GM18858 (cell line): Measurements from ENCODE around the gene SLC25A21.

Experiments
- ATAC-seq: cut with Tn5 transposase; IDR thresholded peaks from one replicate; pipeline ENCODE4 v1.9.1; 2021; ENCODE audit not compliant: unreplicated experiment

Gene SLC25A21

DNA sequence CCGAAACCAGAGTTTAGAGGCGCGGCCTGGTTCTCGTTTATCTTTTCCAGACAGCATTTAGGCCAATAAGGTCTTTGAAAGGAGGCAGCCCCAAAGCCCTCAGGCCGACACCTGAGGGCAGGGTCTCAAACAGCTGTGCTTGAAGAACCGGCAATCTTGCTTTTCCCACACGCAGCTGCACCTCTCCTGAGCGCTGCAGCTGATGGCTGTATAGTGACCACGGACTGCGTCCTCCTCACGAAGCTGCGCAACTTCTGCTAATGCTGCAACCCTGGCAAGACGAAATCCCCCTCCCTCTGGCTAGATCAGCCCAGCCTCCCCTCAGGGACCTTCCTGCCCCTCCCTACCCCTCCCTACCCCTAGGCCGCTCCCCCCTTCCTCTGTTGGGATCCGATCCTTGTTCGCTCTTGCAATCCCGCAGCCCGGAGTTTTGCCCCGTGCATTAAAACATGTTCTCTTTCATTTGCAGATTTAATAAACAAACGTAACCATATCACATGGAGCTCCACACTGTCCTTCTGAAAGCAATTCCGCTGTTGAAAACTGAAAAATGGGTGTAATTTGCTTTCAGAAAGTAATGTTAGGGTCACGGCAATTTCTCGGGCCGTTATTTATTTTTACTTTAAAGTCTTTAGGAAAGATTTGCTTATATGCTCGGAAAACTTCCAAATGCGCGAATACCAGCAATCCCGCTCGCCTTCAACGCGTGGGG is 515.6 kb downstream of the SLC25A21 start:
- no peak for ATAC-seq

DNA sequence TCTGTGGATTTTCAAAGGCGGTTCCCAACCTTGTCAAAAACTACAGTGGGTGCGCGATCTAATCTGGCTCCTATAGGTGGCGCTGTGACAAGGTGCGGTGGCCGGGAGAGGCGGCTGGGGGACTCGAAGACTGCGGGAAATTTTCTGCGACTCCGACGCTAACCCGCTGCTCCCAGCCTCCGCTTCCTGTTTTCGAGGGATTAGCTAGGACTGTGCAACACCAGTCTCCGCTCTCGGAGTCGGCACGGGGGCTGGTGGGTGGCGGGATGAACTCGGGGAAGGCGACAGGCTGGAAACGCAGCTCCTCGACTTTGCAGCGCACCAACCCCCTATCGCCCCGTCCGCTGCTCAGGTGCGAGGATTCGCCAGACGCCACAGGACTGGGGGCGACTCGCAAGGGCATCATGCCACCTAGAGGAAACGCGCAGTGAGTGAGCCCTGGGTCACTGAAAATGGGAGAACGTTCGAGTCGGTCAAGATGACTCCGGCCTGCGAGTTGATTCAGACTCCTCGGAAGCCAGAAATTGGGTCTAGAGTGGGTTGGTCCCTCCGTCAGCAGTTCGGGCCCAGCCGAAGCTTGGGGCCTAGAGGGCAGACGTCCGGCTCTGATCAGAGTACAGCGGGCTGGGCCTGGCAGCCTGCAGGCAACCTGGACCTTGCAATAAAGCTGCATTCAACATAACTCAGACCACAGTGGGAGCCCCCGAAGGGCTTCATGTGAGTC is 516.3 kb downstream of the SLC25A21 start:
- no peak for ATAC-seq

DNA sequence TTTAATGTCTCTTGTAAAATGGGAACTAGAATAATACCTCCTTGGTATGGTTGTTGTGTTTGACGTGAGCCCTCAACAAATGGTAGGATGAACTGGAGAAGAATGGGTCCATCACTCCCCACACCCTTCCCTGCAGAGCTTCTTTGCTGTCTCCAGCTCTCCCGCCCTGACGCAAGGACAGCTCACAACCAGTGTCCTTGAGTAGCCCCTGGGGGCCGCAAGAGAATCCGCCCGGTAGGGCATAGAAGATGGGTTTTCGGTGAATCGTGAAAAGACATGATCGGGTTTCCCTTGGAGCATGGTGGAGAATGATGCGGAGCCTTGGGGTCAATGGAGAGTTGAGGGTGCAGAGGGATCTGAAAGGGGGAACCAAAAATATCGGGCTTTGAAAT is 516.8 kb downstream of the SLC25A21 start:
- ATAC-seq, result no peak

DNA sequence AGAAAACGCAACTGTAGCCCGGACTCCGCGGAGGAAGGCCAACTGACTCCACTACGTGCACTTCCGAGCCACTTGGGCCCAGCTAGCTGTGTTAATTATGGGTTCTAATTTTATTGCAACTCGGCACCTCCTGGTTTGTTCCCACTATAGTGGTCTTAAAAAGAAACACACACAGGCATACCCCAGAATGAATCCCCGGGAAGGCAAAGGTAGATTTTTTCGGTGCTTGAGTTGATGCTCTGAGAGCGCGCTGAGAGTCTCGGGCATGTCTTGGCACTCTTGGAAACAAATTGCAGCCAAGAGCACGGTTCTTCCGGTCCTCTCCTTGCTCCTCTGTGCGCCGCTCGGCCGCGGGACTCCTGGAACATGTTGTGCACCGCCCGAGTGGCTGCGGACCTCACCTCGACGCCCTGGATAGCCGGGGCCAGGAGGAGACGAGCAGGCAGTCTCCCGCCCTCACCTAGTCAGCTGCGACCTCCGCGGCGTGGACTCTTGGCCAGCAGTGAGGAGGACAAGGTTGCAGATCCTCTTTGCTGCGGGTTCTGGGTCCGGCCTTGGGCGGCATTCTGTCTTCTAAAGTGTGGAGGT is 517.5 kb downstream of the SLC25A21 start:
- ATAC-seq, result no peak

DNA sequence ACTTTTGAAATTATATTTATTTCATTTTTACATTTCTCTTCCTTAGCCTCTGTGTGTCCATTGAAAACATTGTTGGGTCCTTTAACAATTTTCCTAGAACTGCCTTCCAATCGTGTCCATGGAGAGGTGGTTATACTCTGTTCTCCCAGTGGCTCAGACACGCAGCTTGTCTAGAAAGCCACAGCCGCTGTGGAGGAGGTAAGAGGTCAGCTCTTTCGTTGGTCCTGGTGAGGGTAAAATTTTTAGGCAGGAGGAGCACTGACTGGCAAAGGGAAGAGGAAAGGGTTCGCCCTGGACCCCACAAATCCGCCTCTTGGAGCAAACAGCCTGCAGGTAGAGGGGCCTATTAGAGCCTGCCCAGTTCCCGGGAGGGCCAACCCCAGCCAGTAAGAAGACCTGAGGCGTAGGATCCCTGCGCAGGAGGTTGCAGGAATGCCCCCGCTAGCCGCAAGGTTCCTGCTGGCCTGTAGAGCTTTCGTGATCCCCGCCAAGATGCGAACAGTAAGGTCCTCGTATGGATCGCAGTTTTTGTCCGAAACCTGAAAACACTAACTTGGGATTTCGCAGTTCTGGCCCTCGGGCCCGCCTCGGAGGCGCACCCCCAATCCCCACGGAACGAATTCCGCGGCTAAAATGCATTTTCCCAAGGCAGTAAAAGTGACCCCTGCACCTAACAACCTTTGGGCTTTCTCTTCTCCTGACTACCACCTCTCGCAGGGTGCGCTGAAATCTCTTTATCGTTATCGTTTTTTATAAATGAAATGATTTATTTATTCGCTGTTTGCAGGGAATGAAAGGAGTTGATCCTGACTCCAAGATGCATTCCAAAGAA is 518.2 kb downstream of the SLC25A21 start:
- ATAC-seq, result no peak

DNA sequence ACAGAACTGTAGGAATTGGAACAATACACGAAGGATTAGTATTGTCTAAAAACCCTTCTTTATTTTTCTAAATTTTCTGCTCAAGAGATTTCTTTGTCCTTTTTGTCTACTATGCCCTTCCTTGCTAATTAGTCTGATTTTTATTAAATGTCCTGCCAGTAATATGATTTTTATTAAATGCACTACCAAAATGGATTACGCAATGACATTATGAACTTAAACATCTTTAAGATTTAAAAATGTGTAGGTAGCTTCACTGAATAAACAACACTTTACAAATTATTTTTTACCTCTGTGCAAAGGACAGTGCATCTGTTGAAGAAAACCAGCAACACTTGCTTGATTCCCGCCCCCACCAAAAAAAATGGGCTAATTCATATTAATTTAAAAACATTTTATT is 519.0 kb downstream of the SLC25A21 start:
- no peak for ATAC-seq

DNA sequence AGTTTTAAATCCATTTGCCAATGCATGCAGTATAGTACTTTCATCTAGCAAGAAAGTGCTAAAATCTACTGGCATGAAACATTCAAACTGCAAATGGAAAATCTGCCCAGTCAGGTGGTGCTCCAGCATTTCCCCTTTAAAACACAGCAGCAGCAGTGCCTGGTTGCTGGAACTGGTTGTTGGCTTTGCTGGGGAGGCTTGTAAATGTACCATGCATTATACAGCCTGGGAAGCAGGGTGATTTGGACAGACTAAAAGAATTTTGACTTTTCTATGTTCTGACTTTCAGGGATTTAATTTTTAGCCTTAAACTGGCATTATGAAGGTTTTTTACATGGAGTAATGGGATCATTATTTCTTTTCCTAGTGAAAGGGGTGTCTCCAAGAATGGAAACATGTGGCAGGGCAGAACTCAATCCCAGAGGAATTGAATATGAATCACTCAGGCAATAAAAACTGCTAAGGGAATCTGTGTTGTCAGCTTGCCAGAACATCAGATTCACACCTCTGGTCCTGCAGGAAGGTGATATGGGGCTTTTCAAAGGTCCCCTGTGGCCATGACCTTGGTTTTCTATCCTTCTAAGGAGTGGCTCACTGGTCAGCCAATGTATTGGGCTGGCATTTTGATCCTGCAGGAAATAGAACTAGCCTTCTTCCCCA is 519.7 kb downstream of the SLC25A21 start:
- ATAC-seq, result no peak

DNA sequence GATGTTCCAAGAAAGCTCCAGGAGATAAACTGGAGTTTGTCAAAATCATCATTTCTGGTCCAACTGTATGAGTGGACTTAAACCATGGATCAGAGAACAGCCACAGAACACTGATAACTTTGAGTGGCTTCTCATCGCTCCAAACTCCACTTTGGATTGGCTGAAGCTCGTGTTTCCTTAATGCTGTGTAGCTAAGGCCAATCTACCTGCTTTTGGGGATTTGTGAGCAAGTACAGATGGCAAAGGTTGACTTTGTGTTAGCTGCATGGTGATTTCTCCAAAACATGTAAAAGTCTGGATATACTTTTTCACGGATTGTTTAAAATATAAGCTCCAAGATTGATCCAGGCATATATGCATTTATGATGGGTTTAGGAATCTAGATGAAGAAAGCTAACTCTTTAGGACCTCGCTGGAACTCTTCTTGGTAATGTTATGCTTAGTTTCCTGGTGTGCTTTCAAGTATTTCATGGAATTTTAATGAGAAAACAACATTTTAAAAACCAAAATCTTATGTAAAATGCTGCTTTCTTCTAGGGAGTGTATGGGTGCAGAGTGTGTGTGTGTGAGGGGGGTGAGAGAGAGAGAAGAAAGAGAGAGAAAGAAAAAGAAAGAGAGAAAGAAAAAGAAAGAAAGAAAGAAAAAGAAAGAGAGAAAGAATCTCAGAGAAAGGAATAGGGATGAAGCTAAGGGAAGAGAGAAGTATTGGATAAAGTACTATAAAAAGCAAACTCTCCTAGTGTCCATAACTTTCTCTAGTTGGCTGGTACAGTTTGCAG is 522.3 kb downstream of the SLC25A21 start:
- ATAC-seq, result no peak

DNA sequence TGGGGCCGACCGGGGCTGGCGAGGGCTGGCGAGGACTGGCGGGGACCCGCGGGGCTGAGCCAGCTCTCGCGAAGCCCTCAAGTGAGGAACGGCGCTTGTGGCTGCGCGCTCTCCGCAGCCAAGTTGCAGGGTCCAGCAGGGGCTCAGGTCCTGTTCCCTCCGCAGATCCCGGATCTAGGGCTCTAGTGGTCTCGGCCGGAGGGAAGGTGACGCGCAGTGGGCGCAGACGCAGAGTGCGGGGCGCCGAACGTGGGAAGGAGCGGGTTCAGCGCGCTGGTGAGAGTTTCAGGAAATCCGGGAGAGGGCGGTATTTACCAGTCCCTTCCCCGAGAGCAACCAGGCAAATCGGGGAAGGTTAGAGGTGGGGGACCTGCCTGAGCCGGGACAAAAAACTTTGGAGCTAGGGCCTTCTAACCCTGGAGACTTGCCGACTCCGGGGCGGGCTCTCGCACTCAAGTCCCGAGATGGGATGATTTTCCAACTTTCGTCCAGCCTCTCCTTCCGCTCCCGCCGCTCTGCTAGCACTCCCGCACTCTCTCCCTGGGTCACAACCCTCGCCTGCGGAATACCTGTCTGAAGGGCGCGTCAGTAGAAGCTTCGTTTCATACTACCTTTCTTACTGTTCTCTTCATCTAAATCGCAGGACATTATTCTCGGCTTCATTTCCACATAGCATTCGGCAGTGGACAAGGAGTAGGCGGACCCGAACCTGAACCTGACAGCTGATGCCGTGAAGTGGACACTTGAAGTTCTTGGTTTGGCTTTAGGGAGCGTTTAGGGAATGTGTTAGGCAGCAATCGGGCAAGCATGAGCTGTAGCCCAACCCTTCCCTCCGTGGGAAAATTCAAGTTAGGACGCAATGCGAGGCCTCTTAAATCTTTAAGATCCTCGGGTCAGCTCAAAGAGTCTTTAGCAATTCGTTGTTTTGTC is 524.3 kb downstream of the SLC25A21 start:
- ATAC-seq, result no peak

DNA sequence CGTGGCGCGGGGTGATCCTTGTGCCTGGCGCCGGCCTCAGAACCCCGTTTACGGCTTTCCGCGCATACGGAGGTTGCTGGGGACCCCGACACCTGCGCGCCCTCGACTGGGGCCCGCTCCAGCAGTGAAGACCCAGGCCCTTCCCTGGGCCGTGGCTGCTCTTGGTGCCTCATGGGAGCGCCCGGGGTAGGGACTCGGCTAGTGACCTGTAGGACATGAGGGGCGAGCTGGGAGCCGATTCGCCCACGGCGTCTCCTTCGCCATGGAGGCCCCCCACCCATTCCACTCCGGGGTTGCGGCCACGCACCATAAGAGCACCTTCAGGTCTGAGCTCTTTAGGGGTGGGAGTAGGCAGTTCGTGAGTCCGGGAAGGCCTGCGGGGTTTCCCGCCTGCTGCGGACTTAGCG is 525.0 kb downstream of the SLC25A21 start:
- ATAC-seq, result no peak

DNA sequence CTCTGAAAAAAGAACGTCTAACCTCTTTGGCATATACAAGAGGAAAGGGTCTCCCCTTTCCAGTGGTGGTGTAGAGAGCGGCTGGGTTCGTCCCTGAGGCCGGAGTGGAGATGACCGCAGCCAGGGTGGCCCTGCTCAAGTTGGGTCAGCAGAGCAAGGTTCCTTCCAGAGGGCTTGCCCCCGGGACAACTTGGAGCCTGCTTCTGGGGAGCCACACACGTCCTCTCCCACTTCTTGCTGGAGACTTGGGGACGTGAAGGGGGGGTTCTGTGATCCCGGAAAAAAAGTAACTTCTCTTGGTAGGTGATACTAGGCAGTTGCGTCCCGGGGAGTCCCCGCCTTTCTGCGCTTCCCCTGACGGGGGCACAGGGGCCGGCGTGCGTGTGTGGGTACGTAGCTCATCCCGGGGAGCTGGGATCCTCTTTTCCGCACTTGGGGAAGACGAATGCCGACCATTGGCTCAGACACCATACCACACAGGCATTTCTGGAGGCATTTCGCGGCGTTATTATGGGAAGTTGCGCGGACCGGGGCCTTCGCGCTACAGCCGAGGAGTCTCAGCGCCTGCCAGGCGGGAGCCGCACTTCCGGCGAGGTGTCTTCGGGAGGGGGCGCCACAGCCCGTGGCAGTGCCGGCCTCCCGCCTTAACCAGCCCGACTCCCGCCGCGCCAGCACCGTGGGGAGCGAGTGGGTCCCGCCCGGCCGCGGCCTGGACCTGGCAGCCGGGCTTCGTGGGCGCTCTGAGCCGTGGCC is 525.6 kb downstream of the SLC25A21 start:
- no peak for ATAC-seq

DNA sequence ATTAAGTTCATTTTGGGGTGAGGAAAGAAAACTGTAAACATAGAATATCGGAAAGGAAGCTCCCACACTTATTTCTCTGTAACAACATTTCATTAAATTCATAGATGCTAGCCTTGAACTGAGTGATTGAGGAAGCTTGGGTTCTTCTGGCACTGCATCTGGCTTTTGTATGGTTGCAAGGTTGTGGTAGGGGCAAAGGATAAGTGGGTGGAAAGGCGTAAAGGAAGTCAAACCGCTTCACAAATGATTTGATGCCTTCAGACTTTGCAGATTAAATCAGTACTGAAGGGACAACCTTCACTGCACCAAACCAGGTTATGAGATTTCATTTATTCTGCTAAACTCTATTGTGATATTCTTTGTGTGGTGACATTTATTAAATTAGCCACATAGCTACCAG is 538.8 kb downstream of the SLC25A21 start:
- ATAC-seq, result no peak
